NCI-H2227 (cell line): ENCODE results near the gene GPRIN2.
"Not testable (repeated sequence)": the region's sequence is repeated elsewhere in the genome, so short reads cannot be mapped to it uniquely, and the experiment has no call there.

ENCODE experiments used
- DNase-seq: peaks from one replicate; lab custom pipeline; 2025; ENCODE audit not compliant: unreplicated experiment; lab: John Stamatoyannopoulos, UW

Gene GPRIN2

DNA sequence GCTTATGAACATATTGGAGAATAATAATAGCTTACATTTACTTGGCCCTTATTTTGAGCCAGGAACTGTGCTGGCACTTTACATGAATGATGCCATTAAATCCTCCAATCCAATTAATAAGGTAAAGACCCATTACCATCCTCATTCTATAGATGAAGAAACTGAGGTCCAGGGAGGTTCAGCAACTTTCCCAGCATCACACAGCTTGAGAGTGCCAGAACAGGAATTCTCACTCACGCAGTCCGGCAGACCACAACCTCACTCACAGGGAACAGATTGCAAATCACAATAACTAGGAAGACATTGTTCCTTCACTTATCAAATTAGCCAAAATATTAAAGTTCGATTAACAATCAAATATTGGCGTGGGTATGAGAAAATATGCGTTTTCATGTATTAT, 18.3 kb downstream of the GPRIN2 start:
- no peak for DNase-seq

DNA sequence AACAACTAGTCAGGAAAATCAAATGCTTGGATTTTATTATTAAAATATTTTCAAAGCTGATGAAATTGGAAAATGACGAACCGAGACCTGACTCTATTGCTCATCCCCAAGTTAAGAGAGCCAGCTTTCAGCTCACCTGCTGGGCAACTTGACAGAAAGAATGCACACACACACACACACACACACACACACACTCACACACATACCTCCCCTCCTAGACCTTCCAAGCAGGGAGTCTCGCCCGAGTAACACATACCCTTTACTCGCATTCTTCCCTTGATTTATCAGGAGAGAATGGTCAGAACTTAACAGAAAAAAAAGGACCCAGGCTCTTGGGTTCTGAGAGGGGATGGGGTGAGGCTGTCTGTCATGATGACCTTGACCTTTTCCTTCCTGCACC, 19.1 kb downstream of the GPRIN2 start:
- DNase-seq = no peak

DNA sequence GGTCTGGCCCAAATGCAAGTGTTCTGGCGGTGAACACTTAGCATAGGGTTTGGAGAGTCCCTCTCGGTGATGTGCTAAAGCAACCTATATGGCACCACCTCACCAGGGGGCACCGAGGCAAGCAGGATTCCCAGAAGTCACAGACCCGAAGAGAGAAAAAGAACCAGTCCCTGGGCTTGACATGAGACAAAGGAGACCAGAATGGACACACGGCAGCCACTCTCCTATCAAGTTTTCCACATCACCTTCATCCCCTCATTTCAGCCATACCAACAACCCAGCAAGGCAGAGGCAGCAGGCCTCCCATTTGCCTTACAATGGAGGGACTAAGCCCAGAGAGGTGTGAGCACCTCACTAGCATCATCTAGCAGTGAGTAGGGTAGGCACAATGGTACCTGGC, 19.7 kb downstream of the GPRIN2 start:
- no peak for DNase-seq

DNA sequence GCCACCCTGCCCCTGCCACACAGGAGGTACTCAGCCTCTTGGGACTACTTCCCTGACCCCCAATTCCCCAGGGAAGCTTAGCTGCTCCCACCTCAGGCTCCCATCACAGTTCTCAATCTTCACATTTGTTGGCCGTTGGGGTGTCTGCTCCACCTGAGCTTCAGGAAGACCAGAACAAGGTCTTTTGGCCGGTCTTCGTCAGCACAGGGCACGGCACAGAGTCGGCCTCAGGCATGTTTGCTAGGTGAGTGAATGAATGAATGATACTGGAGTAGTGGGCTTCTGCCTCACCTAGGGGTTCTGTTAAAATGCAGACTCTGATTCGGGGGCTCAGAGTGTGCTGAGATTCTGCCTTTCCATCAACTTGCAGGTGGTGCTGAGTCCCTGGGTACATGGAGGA, 20.3 kb downstream of the GPRIN2 start:
- DNase-seq = no peak

DNA sequence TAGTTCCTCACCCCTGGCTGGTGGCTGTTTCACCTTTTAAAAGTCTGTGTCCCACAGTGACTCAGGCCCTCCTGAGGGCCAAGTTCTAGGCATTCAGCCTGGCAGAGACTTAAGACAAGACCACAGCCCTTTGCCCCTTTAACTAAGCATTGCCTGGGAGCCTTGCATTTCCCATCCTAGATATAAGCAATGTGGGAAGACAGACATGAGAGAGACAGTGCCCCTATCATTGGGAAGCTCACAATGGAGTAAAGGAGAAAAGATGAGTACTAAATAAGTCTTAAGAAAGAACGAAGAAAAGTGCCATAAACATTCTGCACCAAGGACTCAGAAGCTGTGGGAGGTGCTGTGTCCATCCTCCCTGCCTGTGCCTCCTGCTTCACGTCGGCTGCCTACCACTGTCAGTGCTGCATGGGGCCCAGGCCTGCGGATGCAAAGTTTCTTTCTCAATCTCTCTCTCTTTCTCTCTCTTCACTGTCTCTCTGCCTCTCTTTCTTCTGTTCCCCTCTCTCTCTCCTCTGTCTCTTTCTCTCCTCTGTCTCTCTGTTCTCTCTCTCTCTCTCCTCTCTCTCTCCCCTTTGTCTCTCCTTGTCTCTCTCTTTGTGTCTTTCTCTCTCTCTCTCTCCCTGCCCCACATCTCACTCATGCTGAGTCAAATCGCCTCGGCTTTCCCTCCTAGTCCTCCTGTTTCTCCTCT, 21.5 kb downstream of the GPRIN2 start:
- no peak for DNase-seq

DNA sequence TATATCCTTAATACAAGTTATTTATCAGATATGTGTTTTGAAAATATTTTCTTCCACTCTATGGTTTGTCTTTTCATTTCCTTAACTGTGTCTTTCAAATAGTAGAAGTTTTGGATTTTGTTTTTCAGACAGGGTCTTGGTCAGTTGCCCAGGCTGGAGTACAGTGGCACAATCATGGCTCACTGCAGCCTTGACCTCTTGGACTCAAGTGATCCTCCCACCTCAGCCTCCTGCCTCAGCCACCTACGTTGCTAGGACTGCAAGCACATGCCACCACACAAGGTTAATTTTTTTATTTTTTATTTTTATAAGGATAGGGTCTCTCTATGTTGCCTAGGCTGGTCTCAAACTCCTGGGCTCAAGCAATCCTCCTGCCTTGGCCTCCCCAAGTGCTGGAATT, 24.2 kb downstream of the GPRIN2 start:
- DNase-seq = not testable (repeated sequence)

DNA sequence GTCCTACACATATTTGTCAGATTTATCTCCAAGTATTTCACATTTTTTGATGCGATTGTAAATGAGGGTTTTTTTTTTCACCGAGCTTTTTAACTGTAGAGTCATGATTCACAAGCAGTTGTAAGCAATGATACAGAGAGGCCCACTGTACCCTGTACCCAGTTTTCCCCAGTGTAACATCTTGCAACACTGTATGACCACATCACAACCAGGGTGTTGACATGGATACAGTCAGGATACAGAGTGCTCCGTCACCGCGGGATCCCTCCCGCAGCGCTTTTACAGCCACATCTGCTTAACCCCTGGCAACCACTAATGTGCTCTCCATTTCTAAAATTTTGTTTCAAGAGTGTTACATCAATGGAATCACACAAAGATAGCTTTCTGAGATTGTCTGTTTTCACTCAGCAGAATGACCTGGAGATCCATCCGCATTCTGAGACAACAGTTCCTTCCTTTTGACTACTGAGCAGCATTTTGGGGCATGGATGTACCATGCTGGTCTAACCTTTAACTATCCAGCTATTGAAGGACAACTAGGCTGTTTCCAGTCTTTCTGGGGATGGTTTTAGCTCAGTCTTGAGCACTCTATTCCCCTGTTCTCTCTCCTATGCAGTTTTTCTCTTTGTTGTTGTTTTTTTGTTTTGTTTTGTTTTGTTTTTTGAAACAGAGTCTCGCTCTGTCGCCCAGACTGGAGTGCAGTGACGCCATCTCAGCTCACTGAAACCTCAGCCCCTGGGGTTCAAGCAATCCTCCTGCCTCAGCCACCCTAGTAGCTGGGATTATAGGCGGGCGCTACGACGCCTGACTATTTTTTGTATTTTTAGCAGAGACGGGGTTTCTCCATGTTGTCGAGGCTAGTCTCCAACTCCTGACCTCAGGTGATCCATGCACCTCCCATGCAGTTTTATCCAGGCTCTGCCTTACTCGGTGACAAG, 25.9 kb downstream of the GPRIN2 start:
- DNase-seq = peak; percentile 21

DNA sequence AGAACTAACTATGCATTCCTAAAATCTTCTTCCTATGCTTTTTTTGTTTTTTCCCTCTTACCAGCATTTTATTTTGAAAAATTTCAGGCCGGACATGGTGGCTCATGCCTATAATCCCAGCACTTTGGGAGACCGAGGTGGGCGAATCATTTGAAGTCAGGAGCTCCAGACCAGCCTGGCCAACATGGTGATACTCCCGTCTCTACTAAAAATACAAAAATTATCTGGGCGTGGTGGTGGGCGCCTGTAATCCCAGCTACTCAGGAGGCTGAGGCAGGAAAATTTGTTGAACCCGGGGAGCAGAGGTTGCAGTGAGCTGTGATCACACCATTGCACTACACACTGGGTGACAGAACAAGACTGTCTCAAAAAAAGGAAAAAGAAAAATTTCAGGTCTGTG, 26.7 kb downstream of the GPRIN2 start:
- DNase-seq = not testable (repeated sequence)

DNA sequence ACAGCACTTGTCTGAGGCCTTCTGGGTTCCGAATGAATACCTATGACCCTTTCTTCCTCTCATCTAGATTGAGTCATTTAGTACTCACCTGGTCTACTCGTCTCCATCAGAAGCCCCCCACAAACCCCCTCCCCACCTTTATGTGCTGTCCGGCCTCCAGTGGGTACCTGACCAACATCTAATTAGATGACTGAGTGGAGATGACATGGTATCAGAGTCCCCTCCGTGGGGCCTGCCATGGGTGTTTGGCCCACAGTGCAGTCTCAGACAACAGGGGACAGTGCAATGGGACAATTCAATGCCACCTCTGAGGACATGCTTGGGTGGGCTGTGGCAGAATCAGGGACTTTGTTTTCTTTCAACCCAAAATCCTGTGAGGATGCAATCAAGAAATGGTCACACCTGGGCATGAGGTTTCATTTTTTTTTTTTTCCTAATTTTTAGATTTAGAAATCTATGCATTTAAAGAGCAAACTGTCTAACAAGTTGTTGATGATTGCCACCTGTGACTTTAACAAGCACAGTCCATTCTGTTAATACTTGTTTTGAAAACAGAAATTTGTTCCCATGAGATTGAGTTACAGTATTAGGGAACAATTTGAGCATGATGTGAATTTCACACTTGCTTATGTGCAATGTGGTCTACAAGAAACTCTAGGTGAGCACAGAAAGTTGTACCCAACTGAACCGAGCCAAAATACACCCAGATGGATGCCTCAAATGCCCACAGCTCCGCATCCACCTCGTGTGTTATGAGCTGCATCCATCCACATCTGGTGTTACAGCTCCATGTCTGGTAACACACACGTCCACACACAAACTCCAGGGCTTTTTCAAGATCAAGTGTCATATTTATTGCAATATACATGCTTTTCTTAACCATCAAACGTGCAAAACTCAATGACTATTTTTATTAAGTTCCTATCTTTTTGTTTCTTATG, 27.5 kb downstream of the GPRIN2 start:
- DNase-seq = no peak

DNA sequence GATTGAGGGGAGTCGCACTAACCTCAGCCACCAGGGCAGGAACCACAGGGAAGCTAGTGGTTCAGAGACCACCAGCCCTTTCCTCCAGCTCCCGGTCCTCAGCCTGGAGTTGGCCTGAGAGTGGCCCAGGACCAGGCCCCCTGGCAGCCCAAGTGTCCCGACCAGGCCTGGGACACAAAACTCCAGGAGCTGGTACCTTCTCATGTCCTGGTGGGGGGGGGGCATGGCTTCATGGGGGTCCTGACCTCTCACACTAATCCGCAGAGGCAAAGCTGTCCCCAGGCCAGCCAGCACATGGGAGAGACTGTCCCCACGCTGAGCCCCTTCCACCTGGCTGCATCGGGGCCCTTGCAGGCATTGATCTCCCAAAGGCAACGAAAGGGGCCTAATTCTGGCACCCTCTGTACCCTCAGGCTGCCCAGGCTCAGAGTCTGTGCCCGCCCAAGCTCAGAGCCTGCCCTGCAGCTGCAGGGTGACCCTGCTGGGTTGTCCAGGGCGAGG, 28.2 kb downstream of the GPRIN2 start:
- no peak for DNase-seq

DNA sequence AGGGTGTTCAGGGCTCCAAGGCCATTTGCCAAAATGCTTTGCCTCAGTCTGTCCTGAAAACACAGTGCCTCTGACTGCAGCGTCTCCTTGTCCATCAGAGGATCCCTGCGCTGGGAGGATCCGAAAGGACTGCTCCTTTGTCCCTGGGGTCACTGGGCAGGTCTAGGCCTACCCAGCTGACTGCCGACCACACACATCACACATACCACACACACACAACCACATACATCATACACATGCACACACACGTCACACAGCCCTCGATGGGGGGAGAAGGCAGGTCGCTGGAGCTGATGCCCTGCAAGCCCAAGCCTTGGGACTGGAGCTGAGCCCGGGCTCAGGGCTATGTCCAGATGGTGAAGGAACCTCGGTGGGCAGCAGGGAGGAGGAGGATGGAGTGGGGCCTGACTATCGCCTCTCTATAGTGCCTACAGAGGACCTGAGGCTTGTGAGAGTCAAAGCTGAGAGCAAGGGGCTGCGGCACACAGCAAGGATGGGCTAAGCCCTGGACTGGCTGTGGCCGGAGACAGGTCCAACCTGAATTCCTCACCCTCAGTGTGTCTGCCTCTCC, 29.1 kb downstream of the GPRIN2 start:
- DNase-seq = no peak

DNA sequence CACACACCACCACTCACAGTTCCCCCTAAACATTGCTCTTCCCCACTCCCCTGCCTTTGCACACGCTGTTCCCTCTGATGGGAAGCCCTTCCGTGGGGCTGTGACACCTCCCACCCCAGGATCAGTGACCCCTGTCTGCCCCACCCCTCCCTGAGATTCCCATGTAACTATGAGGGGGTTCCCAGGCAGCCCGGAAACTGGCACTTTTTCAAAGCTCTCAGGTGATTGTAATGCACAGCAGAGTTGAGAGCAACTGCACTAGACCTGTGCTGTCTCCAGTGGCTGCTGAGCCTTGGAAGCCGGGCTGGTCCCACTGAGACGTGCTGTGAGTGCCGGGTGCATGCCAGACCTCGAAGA, 29.8 kb downstream of the GPRIN2 start:
- DNase-seq = no peak

DNA sequence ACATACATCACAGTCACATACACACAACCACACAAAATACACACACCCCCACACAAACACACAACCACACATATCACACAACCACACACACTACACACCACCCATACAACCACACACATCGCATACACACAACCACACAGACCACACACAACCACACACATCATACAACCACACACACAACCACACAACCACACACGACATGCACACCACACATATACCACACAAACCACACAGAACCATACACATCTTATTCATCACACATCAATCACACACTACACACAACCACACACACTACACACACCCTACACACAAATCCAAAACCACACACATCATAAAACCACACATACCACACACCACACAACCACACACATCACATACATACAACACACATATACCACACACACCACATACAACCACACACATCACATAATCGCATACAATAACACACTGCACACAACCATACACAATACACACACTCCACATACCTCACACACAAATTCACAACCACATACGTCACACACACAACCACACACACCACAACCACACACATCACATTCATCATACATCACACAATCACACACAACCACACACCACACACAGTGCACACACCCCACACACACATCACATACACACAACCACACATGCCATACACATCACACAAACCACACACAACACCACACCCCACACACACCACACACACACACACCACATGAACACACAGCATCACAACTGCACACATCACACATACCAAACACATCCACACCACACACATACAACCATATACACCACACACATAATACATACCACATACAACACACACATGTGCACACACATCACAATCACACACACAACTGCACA, 30.4 kb downstream of the GPRIN2 start:
- DNase-seq = no peak

DNA sequence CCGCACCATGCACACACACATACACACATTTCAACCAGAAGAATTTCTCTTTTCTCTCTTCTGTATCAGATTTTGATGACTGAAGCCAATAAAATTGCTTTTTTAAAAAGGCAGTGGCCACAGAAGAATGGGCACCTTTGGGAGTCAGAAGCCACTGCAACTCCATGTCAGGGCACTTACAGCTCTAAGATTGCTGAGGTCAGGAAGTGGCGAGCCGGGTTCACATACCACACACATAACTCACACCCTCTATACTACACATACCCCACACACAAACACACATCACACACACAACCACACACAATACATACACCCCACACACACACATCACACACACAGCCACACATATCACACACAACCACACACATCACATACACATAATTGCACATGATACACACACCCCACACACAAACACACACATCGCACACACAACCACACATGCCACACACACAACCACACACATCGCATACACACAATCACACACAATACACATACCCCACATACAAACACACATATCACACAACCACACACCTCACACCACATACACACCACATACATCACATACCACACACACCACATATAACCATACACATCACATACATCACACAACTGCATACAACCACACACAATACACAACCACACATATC, 31.2 kb downstream of the GPRIN2 start:
- no peak for DNase-seq

DNA sequence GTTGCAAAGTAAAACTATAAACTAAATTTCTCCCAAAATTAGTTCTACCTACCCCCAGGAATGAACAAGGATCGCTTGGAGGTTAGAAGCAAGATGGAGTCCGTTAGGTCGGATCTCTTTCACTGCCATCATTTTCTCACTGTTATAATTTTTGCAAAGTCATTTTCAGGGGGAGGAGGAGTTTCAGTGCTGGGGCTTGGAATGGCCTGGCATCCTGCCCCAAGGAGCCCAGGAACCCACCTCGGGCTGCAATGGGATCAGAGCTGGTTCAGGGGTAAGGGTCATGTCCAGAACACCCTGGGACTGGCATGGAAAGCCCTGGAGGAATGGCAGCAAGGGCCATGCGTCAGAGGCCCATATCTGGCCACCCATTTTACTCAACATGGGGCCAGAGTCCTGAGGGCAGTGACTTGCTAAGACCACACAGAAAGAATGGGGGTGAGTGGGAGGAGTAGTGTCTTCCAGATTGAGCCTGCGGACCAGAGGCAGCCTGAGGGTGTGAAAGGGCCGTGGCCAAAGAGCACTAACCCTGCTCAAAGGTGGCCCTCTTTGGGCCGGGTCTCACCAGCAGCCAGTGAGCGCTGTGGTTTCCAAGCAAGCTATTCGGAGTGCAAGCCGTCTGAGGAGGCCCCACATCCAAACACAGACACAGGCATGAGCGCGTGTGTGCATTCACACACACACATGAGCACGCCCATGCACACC, 31.8 kb downstream of the GPRIN2 start:
- DNase-seq = no peak

DNA sequence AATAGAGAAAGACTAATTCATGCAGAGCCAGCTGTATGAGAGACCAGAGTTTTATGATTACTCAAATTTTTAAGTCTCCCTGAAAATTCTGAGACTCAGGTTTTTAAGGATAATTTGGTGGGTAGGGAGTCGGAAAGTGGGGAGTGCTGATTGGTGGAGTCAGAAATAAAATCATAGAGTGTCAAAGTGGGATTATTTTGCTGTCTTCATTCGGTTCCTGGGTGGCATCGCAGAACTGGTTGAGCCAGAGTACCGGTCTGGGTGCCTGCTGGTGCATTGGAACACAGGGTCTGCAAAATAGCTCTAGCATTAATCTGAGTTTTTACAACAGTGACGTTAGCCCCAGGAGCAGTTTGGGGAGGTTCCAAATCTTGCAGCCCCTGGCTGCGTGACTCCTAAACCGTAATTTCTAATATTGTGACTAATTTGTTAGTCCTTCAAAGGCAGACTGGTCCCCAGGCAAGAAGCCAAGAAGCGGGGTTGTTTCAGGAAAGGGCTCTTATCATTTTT, 32.4 kb downstream of the GPRIN2 start:
- no peak for DNase-seq

DNA sequence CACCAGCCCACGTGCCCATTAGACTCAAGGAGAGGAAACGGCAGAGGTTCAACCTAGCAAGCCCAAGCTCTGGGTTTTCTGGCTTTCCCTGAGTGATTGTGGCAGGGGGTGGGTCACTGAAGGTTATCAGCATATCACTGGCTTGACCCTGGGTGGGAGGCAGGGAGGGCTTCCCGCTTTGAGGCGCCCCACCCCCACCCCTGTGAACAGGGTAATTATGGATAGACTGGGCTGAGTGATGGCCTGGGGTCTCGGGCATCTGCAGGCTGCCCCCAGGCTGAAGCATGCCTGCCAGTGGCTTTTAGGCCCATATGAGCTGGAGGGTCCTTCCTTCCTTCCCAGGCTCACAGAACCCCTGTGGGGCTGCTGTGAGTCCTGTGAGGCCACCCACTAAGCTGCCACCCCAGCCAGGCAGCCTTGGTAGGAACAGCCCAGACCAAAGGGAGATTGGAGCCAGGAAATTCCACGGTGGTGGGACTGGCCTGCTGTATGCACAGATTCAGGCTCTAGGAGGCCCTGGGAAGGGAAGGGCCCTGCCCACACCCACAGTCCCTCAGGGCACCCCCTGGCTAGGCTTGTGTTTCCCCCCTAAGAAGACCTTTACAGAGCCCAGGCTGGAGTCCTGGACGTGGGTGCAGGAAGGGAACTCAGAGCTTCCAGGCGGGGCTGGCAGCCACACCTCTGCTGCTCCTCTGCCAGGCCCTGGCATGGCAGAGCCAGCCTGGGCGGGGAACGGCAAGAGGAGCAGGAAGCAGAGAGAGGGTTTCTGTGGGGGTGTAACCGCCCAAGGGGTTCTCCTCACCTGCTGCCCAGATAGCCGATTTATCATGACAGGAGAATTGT, 33.1 kb downstream of the GPRIN2 start:
- no peak for DNase-seq
